ENCODE data around the gene C10orf95.

GRCh38 chr10:102409604-102410428 is 41.5 kb downstream of the C10orf95 start:
- no peak for TF ChIP-seq EZH2 (IDR thresholded peaks at IDR 0.05; ENCODE audit: insufficient read depth, low read length)
- TF ChIP-seq, protein P1, sequence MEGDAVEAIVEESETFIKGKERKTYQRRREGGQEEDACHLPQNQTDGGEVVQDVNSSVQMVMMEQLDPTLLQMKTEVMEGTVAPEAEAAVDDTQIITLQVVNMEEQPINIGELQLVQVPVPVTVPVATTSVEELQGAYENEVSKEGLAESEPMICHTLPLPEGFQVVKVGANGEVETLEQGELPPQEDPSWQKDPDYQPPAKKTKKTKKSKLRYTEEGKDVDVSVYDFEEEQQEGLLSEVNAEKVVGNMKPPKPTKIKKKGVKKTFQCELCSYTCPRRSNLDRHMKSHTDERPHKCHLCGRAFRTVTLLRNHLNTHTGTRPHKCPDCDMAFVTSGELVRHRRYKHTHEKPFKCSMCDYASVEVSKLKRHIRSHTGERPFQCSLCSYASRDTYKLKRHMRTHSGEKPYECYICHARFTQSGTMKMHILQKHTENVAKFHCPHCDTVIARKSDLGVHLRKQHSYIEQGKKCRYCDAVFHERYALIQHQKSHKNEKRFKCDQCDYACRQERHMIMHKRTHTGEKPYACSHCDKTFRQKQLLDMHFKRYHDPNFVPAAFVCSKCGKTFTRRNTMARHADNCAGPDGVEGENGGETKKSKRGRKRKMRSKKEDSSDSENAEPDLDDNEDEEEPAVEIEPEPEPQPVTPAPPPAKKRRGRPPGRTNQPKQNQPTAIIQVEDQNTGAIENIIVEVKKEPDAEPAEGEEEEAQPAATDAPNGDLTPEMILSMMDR (IDR thresholded peaks at IDR 0.05; ENCODE audit: insufficient read depth, low read depth, low read length): no peak
